ENCODE results near the gene CD38.

Gene CD38

GRCh38 chr4:15902746-15903145 is 124.6 kb downstream of the CD38 start:
- no peak for DNase-seq
